Activated T-cell treated with anti-CD3 and anti-CD28 coated beads for 24 hours (primary cell): ENCODE measurements around the gene CFAP68.
A peak's percentile ranks its signal among the peaks of the same experiment; 100 is the strongest.

Experiments
- DNase-seq: peaks from one replicate; pipeline ENCODE4 v3.0.0-alpha.2; 2020; ENCODE audit warnings: low read depth

The CFAP68 gene

GRCh38 chr11:111878849-111879636 lies at the start of gene CFAP68, which contains the start of gene FDXACB1:
Gene CFAP68, plus strand, starts transcription at chr11:111879541. Its CDS starts 20 bp downstream, at chr11:111879561.
Gene FDXACB1, minus strand, starts transcription at chr11:111879165. Its CDS starts 33 bp downstream, at chr11:111879132.
- peak; percentile 93 for DNase-seq

GRCh38 chr11:111833524-111833923 lies 45.8 kb upstream of the CFAP68 start:
- no peak for DNase-seq

- no peak for DNase-seq
These were observed 44.7 kb upstream of the CFAP68 start for GRCh38 chr11:111834432-111835163.

- no peak for DNase-seq
These were observed 43.7 kb upstream of the CFAP68 start for GRCh38 chr11:111835665-111836064.

- no peak for DNase-seq
These were observed 43.2 kb upstream of the CFAP68 start for GRCh38 chr11:111836162-111836561.

GRCh38 chr11:111836721-111837120 lies 42.6 kb upstream of the CFAP68 start:
- no peak for DNase-seq

- DNase-seq: no peak
These were observed 41.9 kb upstream of the CFAP68 start for GRCh38 chr11:111837366-111837891.

- DNase-seq: no peak
These were observed 41.3 kb upstream of the CFAP68 start for GRCh38 chr11:111838054-111838453.

GRCh38 chr11:111840143-111840542 lies 39.2 kb upstream of the CFAP68 start:
- no peak for DNase-seq

- peak; percentile 77 for DNase-seq
These were observed 37.8 kb upstream of the CFAP68 start for GRCh38 chr11:111841370-111842053.

- no peak for DNase-seq
These were observed 35.7 kb upstream of the CFAP68 start for GRCh38 chr11:111843661-111844060.

- no peak for DNase-seq
These were observed 33.9 kb upstream of the CFAP68 start for GRCh38 chr11:111845276-111846028.

- no peak for DNase-seq
These were observed 33.3 kb upstream of the CFAP68 start for GRCh38 chr11:111846063-111846462.

GRCh38 chr11:111846636-111847035 lies 32.7 kb upstream of the CFAP68 start:
- no peak for DNase-seq

GRCh38 chr11:111849631-111850030 lies 29.7 kb upstream of the CFAP68 start:
- no peak for DNase-seq

- no peak for DNase-seq
These were observed 28.3 kb upstream of the CFAP68 start for GRCh38 chr11:111851067-111851466.

- DNase-seq: no peak
These were observed 27.7 kb upstream of the CFAP68 start for GRCh38 chr11:111851636-111852035.

- no peak for DNase-seq
These were observed 27.2 kb upstream of the CFAP68 start for GRCh38 chr11:111852103-111852502.

- no peak for DNase-seq
These were observed 23.8 kb upstream of the CFAP68 start for GRCh38 chr11:111855506-111855905.

- DNase-seq: no peak
These were observed 19.1 kb upstream of the CFAP68 start for GRCh38 chr11:111860257-111860656.

GRCh38 chr11:111870113-111870512 lies 9.2 kb upstream of the CFAP68 start:
- DNase-seq: no peak

GRCh38 chr11:111870522-111870885 lies 8.8 kb upstream of the CFAP68 start:
- no peak for DNase-seq
